ENCODE measurements around the gene DNAJC17.

DNA sequence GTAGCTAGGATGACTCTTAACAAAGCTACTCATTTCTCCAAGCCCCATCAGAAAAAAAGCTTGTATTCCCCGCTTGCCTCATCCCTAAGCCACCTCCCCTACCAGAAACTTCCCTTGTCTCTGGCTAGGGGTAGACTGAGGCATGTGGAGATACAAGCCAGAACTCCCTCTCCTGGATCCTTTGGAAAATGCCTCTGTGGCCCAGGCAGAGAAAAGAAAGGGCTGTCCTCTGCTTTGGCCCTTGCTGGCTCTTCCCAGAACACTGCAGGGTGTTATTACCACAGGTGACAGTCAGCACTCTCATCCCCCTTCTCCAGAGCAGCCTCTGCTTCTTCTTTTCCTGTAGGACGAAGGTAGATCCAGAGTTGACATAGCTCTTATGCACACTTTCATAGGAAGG, 67.4 kb downstream of the DNAJC17 start:
- TF ChIP-seq, protein P1, sequence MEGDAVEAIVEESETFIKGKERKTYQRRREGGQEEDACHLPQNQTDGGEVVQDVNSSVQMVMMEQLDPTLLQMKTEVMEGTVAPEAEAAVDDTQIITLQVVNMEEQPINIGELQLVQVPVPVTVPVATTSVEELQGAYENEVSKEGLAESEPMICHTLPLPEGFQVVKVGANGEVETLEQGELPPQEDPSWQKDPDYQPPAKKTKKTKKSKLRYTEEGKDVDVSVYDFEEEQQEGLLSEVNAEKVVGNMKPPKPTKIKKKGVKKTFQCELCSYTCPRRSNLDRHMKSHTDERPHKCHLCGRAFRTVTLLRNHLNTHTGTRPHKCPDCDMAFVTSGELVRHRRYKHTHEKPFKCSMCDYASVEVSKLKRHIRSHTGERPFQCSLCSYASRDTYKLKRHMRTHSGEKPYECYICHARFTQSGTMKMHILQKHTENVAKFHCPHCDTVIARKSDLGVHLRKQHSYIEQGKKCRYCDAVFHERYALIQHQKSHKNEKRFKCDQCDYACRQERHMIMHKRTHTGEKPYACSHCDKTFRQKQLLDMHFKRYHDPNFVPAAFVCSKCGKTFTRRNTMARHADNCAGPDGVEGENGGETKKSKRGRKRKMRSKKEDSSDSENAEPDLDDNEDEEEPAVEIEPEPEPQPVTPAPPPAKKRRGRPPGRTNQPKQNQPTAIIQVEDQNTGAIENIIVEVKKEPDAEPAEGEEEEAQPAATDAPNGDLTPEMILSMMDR (IDR thresholded peaks at IDR 0.05; ENCODE audit: low read length): no peak
- TF ChIP-seq EZH2 (IDR thresholded peaks at IDR 0.05; ENCODE audit: borderline replicate concordance, low read length): no peak

Measured in OCI-LY1 (cell line).